GM12874 (cell line): ENCODE data around the gene AVPR1B.

Experiments used
- CTCF ChIP-seq: IDR thresholded peaks from 2 replicates; pipeline ENCODE4 v1.5.1; 2011; ENCODE audit warnings: low read depth, mild to moderate bottlenecking, control low read depth, low read length, moderate library complexity; ENCODE audit not compliant: insufficient read depth

AVPR1B gene

GRCh38 chr1:206066479-206067171 lies 50.6 kb downstream of the AVPR1B start:
- no peak for TF ChIP-seq CTCF

- no peak for TF ChIP-seq CTCF
These were observed 51.5 kb downstream of the AVPR1B start for GRCh38 chr1:206065547-206066145.

GRCh38 chr1:206062464-206062863 lies 54.7 kb downstream of the AVPR1B start:
- TF ChIP-seq CTCF, result no peak

GRCh38 chr1:206060844-206061243 lies 56.3 kb downstream of the AVPR1B start:
- TF ChIP-seq CTCF, result no peak
